Measurements from ENCODE around the gene CTBP2. TPM values are rescaled to one million over a fixed set of nuclear protein-coding genes. Genes with fewer than 3 reads are reported as not detected.

Gene CTBP2
- polyA plus RNA-seq, 1 donor (not counting 4 experiments of a cell fraction or from before 2014, with no cell fraction given): 76.0 TPM

GRCh38 chr10:125107965-125108580 is 52.3 kb downstream of the CTBP2 start:
- peaks cover 22 to 52% of the 10 kb centered on the region in 2 experiments for H3K36me3 ChIP-seq (ENCODE audit: control insufficient read depth in 2 of 2, extremely low read depth in 1 of 2, insufficient read depth in 2 of 2, low read length in 2 of 2)

GRCh38 chr10:125107166-125107949 is 53.0 kb downstream of the CTBP2 start:
- FAIRE-seq: no peak
- peaks cover 22 to 52% of the 10 kb centered on the region in 2 experiments for H3K36me3 ChIP-seq (ENCODE audit: control insufficient read depth in 2 of 2, extremely low read depth in 1 of 2, insufficient read depth in 2 of 2, low read length in 2 of 2)
- dilution Hi-C loops (cut with MboI; ENCODE audit: extremely low pct_ligation_motif_present, low sequenced_read_pairs): no loop called here

More at GRCh38 chr10:125107965-125108580, 52.3 kb downstream of the CTBP2 start:
- H3K79me2 ChIP-seq (ENCODE audit: control insufficient read depth, insufficient read depth, low read length): peaks cover 100% of the 10 kb centered on the region
- dilution Hi-C loops (cut with MboI; ENCODE audit: extremely low pct_ligation_motif_present, low sequenced_read_pairs): no loop called here
- FAIRE-seq: no peak
- peaks cover 3% of the 10 kb centered on the region for H3K9me1 ChIP-seq (ENCODE audit: control insufficient read depth, extremely low read depth, insufficient read depth, low read length)
- TF ChIP-seq EZH2 (IDR thresholded peaks at IDR 0.05; ENCODE audit: low read length) (no peak), CTCF (optimal IDR thresholded peaks at IDR 0.05 in 1 of 3, IDR thresholded peaks at IDR 0.05 in 1 of 3, conservative IDR thresholded peaks at IDR 0.05 in 1 of 3; ENCODE audit: extremely low read depth in 1 of 3, insufficient read depth in 2 of 3, low read length in 3 of 3) (no peak)
- no peak overlapping the region for H3K9ac ChIP-seq (ENCODE audit: control insufficient read depth, extremely low read depth, insufficient read depth, low read length)
- H3K4me2 ChIP-seq (ENCODE audit: control insufficient read depth, extremely low read depth, insufficient read depth, low read depth, low read length): no peak overlapping the region
- no peaks in the 10 kb centered on the region for H3K27me3 ChIP-seq (ENCODE audit: control insufficient read depth, extremely low read depth, insufficient read depth, low read length)
- DNase-seq (ENCODE audit: low read depth, low spot score): no peak
- H4K20me1 ChIP-seq (ENCODE audit: control insufficient read depth, extremely low read depth, insufficient read depth, low read length): peaks cover 26% of the 10 kb centered on the region
- H3K4me3 ChIP-seq (ENCODE audit: control insufficient read depth in 2 of 3, extremely low read depth in 1 of 3, insufficient read depth in 2 of 3, low read depth in 1 of 3, low read length in 3 of 3): no peak overlapping the region
- H2AFZ ChIP-seq (ENCODE audit: control insufficient read depth, low read length): no peak overlapping the region
- no peak overlapping the region for H3K27ac ChIP-seq (ENCODE audit: control insufficient read depth, insufficient read depth, low read length)
- peaks cover 4% of the 10 kb centered on the region for H3K4me1 ChIP-seq (ENCODE audit: control insufficient read depth, extremely low read depth, insufficient read depth, low read length)
- no peaks in the 10 kb centered on the region for H3K9me3 ChIP-seq (ENCODE audit: control insufficient read depth, low read depth, low read length)

More at GRCh38 chr10:125107166-125107949, 53.0 kb downstream of the CTBP2 start:
- Histone ChIP-seq H3K9me1 (ENCODE audit: control insufficient read depth, extremely low read depth, insufficient read depth, low read length) (peaks cover 3% of the 10 kb centered on the region), H4K20me1 (ENCODE audit: control insufficient read depth, extremely low read depth, insufficient read depth, low read length) (peaks cover 22% of the 10 kb centered on the region), H3K4me1 (ENCODE audit: control insufficient read depth, extremely low read depth, insufficient read depth, low read length) (peaks cover 8% of the 10 kb centered on the region), H3K27ac (ENCODE audit: control insufficient read depth, insufficient read depth, low read length) (no peak overlapping the region), H3K9ac (ENCODE audit: control insufficient read depth, extremely low read depth, insufficient read depth, low read length) (no peak overlapping the region), H2AFZ (ENCODE audit: control insufficient read depth, low read length) (no peak overlapping the region), H3K27me3 (ENCODE audit: control insufficient read depth, extremely low read depth, insufficient read depth, low read length) (no peaks in the 10 kb centered on the region), H3K9me3 (ENCODE audit: control insufficient read depth, low read depth, low read length) (no peaks in the 10 kb centered on the region), H3K4me3 (ENCODE audit: control insufficient read depth in 2 of 3, extremely low read depth in 1 of 3, insufficient read depth in 2 of 3, low read depth in 1 of 3, low read length in 3 of 3) (no peak overlapping the region), H3K4me2 (ENCODE audit: control insufficient read depth, extremely low read depth, insufficient read depth, low read depth, low read length) (no peak overlapping the region), H3K79me2 (ENCODE audit: control insufficient read depth, insufficient read depth, low read length) (peaks cover 100% of the 10 kb centered on the region)
- no peak for TF ChIP-seq EZH2 (IDR thresholded peaks at IDR 0.05; ENCODE audit: low read length)
- no peak for TF ChIP-seq CTCF (optimal IDR thresholded peaks at IDR 0.05 in 1 of 3, IDR thresholded peaks at IDR 0.05 in 1 of 3, conservative IDR thresholded peaks at IDR 0.05 in 1 of 3; ENCODE audit: extremely low read depth in 1 of 3, insufficient read depth in 2 of 3, low read length in 3 of 3)
- no peak for DNase-seq (ENCODE audit: low read depth, low spot score)

Measured in keratinocyte (primary cell).